Mesendoderm (in vitro differentiated cells): ENCODE data around the gene MDC1.

Experiments used
- DNase-seq: peaks from one replicate; pipeline ENCODE4 v3.0.0; 2013
- H2AK5ac ChIP-seq: 2 replicates; pipeline ENCODE4 v1.6.1; 2013; ENCODE audit warnings: low read length, inconsistent platforms
- H2BK120ac ChIP-seq: 2 replicates; pipeline ENCODE4 v1.6.1; 2013; ENCODE audit warnings: low read depth, mild to moderate bottlenecking, low read length, moderate library complexity, mixed read lengths
- H2BK15ac ChIP-seq: replicated peaks from 2 replicates; pipeline ENCODE4 v1.6.1; 2013; ENCODE audit warnings: low read depth, mild to moderate bottlenecking, moderate library complexity
- H2BK5ac ChIP-seq: 2 replicates; pipeline ENCODE4 v1.6.1; 2013; ENCODE audit warnings: low read length, inconsistent platforms
- H3K18ac ChIP-seq: 2 replicates; pipeline ENCODE4 v1.6.1; 2013; ENCODE audit warnings: mild to moderate bottlenecking, low read length, mixed read lengths
- H3K23ac ChIP-seq: one replicate; pipeline ENCODE4 v1.6.1; 2013; ENCODE audit warnings: low read length
- H3K27ac ChIP-seq: 2 replicates; pipeline ENCODE4 v1.5.1; 2013; ENCODE audit warnings: low read depth, mild to moderate bottlenecking, inconsistent platforms, low read length, moderate library complexity
- H3K27me3 ChIP-seq: 2 replicates; pipeline ENCODE4 v1.6.1; 2013; ENCODE audit warnings: low read length, control low read depth, mild to moderate bottlenecking, inconsistent platforms; ENCODE audit not compliant: insufficient read depth, poor library complexity
- H3K36me3 ChIP-seq: 2 replicates; pipeline ENCODE4 v1.6.1; 2013; ENCODE audit warnings: low read length, inconsistent platforms; ENCODE audit not compliant: control insufficient read depth, insufficient read depth
- H3K4ac ChIP-seq: one replicate; pipeline ENCODE4 v1.6.1; 2013; ENCODE audit warnings: low read depth, mild to moderate bottlenecking, low read length, moderate library complexity
- H3K4me1 ChIP-seq: 2 replicates; pipeline ENCODE4 v1.6.1; 2013; ENCODE audit warnings: low read depth, low read length, inconsistent platforms; ENCODE audit not compliant: control insufficient read depth
- H3K4me2 ChIP-seq: 2 replicates; pipeline ENCODE4 v1.6.1; 2013; ENCODE audit warnings: low read length
- H3K4me3 ChIP-seq: 2 replicates; pipeline ENCODE4 v1.5.1; 2013; ENCODE audit warnings: mild to moderate bottlenecking, low read length
- H3K56ac ChIP-seq: one replicate; pipeline ENCODE4 v1.6.1; 2013; ENCODE audit warnings: low read length
- H3K79me1 ChIP-seq: 2 replicates; pipeline ENCODE4 v1.6.1; 2013; ENCODE audit warnings: low read length, inconsistent platforms
- H3K79me2 ChIP-seq: 2 replicates; pipeline ENCODE4 v1.6.1; 2013; ENCODE audit warnings: mild to moderate bottlenecking, low read length; ENCODE audit not compliant: control insufficient read depth, insufficient read depth
- H3K9ac ChIP-seq: 2 replicates; pipeline ENCODE4 v1.6.1; 2013; ENCODE audit warnings: low read length, inconsistent platforms
- H4K5ac ChIP-seq: one replicate; pipeline ENCODE4 v1.6.1; 2013; ENCODE audit warnings: low read length
- H4K8ac ChIP-seq: one replicate; pipeline ENCODE4 v1.6.1; 2013; ENCODE audit warnings: low read depth, mild to moderate bottlenecking, control low read depth, low read length, moderate library complexity
- WGBS: extraction: QIAGEN DNeasy Blood & Tissue Kit; methylation state at CpG from one replicate; pipeline ENCODE4 v1.1.7; 2013; ENCODE audit warnings: low lambda C conversion rate, missing lambda C conversion rate; ENCODE audit not compliant: insufficient coverage; ENCODE audit errors: extremely low coverage; 5-methylcytosine and 5-hydroxymethylcytosine counted together

Gene MDC1

GRCh38 chr6:30735668-30736314, 18.7 kb upstream of the MDC1 start:
- peaks cover 3% of the 10 kb centered on the region for H3K79me2 ChIP-seq
- H3K18ac ChIP-seq, result no peak overlapping the region
- peaks cover 10% of the 10 kb centered on the region for H3K36me3 ChIP-seq
- H3K27ac ChIP-seq, result no peak overlapping the region
- H3K4me1 ChIP-seq, result no peaks in the 10 kb centered on the region
- no peak overlapping the region for H2BK15ac ChIP-seq
- no peak overlapping the region for H3K23ac ChIP-seq
- H3K4me2 ChIP-seq, result no peak overlapping the region
- H4K8ac ChIP-seq, result no peak overlapping the region
- H3K56ac ChIP-seq, result no peak overlapping the region
- no peak for DNase-seq
- H3K79me1 ChIP-seq, result peaks cover 11% of the 10 kb centered on the region
- H2AK5ac ChIP-seq, result no peak overlapping the region
- H3K27me3 ChIP-seq, result no peaks in the 10 kb centered on the region
- no peak overlapping the region for H4K5ac ChIP-seq
- WGBS, result no CpG with 5 or more reads among the region's 8 CpGs
- no peak overlapping the region for H3K4ac ChIP-seq
- H3K4me3 ChIP-seq, result no peak overlapping the region
- H2BK5ac ChIP-seq, result no peak overlapping the region
- no peak overlapping the region for H2BK120ac ChIP-seq
- H3K9ac ChIP-seq, result no peak overlapping the region

DNA sequence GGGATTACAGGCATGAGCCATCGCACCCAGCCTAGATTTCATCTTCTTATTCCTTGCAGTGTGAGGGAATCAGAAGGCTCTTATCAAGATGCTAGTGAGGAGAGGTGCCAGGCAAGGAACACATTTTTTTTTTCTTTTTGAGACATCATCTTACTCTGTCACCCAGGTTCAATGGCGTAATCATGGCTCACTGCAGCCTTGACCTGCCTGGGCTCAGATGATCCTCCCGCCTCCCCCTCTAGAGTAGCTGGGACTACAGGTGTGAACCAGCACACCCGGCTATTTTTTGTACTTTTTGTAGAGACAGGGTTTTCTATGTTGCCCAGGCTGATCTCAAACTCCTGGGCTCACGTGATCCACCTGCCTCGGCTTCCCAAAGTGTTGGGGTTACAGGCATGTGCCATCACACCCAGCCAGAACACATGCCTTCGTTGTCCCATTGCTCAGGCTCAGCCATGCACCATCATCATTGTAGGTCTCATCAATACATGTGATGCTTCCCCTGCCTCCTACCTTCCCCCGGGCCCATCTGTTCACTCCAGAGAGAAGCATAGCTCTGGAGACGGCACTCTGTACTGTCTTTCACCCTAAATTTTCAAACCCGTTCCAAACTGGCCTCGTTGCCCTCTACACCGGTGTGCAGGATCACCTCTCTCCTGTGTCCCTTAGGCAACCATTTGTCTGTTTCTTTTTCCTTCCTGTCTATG, 15.3 kb upstream of the MDC1 start:
- Histone ChIP-seq H3K18ac (no peak overlapping the region), H3K4me2 (no peak overlapping the region), H2AK5ac (no peak overlapping the region), H3K9ac (no peak overlapping the region), H2BK15ac (no peak overlapping the region), H3K36me3 (peaks cover 9% of the 10 kb centered on the region), H3K4me1 (no peaks in the 10 kb centered on the region), H4K5ac (no peak overlapping the region), H3K27me3 (no peaks in the 10 kb centered on the region), H3K4ac (no peak overlapping the region), H3K56ac (no peak overlapping the region), H3K23ac (no peak overlapping the region), H3K79me1 (peaks cover 2% of the 10 kb centered on the region), H3K27ac (no peak overlapping the region), H2BK5ac (no peak overlapping the region), H2BK120ac (no peak overlapping the region), H3K4me3 (no peak overlapping the region), H3K79me2 (no peaks in the 10 kb centered on the region), H4K8ac (no peak overlapping the region)
- DNase-seq, result no peak
- no CpG with 5 or more reads among the region's 12 CpGs for WGBS

DNA sequence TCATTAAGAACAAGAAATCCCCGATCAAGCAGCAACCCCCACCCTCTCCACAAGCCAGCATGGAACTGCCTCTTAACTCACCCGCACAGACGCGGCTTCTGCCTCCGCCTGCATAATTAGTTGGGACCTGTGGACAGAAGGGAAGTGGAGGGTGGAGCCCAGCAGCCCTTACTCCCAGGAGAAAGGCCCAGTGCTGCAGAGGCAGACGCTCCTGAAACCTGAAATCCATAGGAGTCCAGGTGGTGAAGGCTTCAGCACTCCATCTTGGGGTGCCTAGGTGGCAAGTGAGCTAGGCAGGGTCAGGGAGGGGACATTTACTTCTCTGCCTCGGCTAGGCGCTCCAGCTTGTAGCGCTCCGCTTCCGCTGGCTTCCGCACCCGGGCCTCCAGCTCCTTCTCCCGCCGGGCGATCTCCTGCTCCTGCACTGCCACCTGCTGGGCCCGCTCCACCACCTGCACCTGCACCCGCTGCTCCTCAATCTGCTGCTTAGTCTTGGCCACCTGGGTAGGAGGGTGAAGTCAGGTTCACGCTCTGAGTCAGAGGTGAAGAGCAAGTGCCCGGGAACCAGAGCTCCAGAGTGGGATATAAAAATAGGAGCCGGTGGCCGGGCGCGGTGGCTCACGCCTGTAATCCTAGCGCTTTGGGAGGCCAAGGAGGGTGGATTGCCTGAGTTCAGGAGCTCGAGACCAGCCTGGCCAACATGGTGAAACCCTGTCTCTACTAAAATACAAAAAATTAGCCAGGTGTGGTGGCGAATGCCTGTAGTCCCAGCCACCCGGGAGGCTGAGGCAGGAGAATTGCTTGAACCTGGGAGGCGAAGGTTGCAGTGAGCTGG, 13.7 kb upstream of the MDC1 start:
- no peaks in the 10 kb centered on the region for H3K4me1 ChIP-seq
- no peak overlapping the region for H3K23ac ChIP-seq
- no peaks in the 10 kb centered on the region for H3K79me1 ChIP-seq
- H2BK5ac ChIP-seq, result no peak overlapping the region
- no peaks in the 10 kb centered on the region for H3K79me2 ChIP-seq
- peak overlapping the region; percentile 11 for H3K56ac ChIP-seq
- H3K36me3 ChIP-seq, result peaks cover 6% of the 10 kb centered on the region
- no peaks in the 10 kb centered on the region for H3K27me3 ChIP-seq
- no peak overlapping the region for H3K4me2 ChIP-seq
- no peak overlapping the region for H3K4me3 ChIP-seq
- no peak overlapping the region for H3K4ac ChIP-seq
- no peak overlapping the region for H3K27ac ChIP-seq
- H3K9ac ChIP-seq, result no peak overlapping the region
- no peak overlapping the region for H2AK5ac ChIP-seq
- H4K8ac ChIP-seq, result no peak overlapping the region
- WGBS, result no CpG with 5 or more reads among the region's 30 CpGs
- H3K18ac ChIP-seq, result no peak overlapping the region
- H2BK120ac ChIP-seq, result no peak overlapping the region
- DNase-seq, result peak; percentile 85
- H2BK15ac ChIP-seq, result no peak overlapping the region
- H4K5ac ChIP-seq, result no peak overlapping the region

- H3K56ac ChIP-seq, result peak overlapping the region; percentile 81
- peak; percentile 78 for DNase-seq
- no peaks in the 10 kb centered on the region for H3K79me1 ChIP-seq
- no peak overlapping the region for H3K4me2 ChIP-seq
- peaks cover 16% of the 10 kb centered on the region for H3K36me3 ChIP-seq
- no peak overlapping the region for H3K18ac ChIP-seq
- H3K27ac ChIP-seq, result peak overlapping the region; percentile 3
- no peak overlapping the region for H3K4me3 ChIP-seq
- no CpG with 5 or more reads among the region's 7 CpGs for WGBS
- no peak overlapping the region for H3K23ac ChIP-seq
- no peak overlapping the region for H2BK15ac ChIP-seq
- peak overlapping the region; percentile 8 for H3K9ac ChIP-seq
- H4K5ac ChIP-seq, result no peak overlapping the region
- peaks cover 11% of the 10 kb centered on the region for H3K79me2 ChIP-seq
- no peak overlapping the region for H2BK120ac ChIP-seq
- H3K4me1 ChIP-seq, result no peaks in the 10 kb centered on the region
- H3K27me3 ChIP-seq, result no peaks in the 10 kb centered on the region
- no peak overlapping the region for H4K8ac ChIP-seq
- H2AK5ac ChIP-seq, result no peak overlapping the region
- no peak overlapping the region for H3K4ac ChIP-seq
- peak overlapping the region; percentile 67 for H2BK5ac ChIP-seq
Measured at GRCh38 chr6:30727920-30728553, 11.0 kb upstream of the MDC1 start.

- H3K27ac ChIP-seq, result peak overlapping the region; percentile 53
- H2BK15ac ChIP-seq, result no peak overlapping the region
- no peak overlapping the region for H3K9ac ChIP-seq
- H4K8ac ChIP-seq, result no peak overlapping the region
- H3K56ac ChIP-seq, result no peak overlapping the region
- H3K23ac ChIP-seq, result no peak overlapping the region
- no peak overlapping the region for H3K4me2 ChIP-seq
- no peaks in the 10 kb centered on the region for H3K4me1 ChIP-seq
- H3K27me3 ChIP-seq, result no peaks in the 10 kb centered on the region
- H3K79me2 ChIP-seq, result peaks cover 23% of the 10 kb centered on the region
- no peak overlapping the region for H2AK5ac ChIP-seq
- no peak overlapping the region for H3K4ac ChIP-seq
- no peak overlapping the region for H3K4me3 ChIP-seq
- no peak overlapping the region for H2BK120ac ChIP-seq
- no peak overlapping the region for H2BK5ac ChIP-seq
- H3K18ac ChIP-seq, result no peak overlapping the region
- DNase-seq, result peak; percentile 93
- peaks cover 20% of the 10 kb centered on the region for H3K36me3 ChIP-seq
- no peak overlapping the region for H4K5ac ChIP-seq
- no peaks in the 10 kb centered on the region for H3K79me1 ChIP-seq
- no CpG with 5 or more reads among the region's 11 CpGs for WGBS
Measured at GRCh38 chr6:30726506-30727413, 9.7 kb upstream of the MDC1 start.
